ENCODE measurements around the gene SKIDA1. TPM values are rescaled to one million over a fixed set of nuclear protein-coding genes. Genes with fewer than 3 reads are reported as not detected.
"Not testable (repeated sequence)": the region's sequence is repeated elsewhere in the genome, so short reads cannot be mapped to it uniquely, and the experiment has no call there.

The SKIDA1 gene
- total RNA-seq, 1 experiment from 2014 or later = 0.34 TPM

DNA sequence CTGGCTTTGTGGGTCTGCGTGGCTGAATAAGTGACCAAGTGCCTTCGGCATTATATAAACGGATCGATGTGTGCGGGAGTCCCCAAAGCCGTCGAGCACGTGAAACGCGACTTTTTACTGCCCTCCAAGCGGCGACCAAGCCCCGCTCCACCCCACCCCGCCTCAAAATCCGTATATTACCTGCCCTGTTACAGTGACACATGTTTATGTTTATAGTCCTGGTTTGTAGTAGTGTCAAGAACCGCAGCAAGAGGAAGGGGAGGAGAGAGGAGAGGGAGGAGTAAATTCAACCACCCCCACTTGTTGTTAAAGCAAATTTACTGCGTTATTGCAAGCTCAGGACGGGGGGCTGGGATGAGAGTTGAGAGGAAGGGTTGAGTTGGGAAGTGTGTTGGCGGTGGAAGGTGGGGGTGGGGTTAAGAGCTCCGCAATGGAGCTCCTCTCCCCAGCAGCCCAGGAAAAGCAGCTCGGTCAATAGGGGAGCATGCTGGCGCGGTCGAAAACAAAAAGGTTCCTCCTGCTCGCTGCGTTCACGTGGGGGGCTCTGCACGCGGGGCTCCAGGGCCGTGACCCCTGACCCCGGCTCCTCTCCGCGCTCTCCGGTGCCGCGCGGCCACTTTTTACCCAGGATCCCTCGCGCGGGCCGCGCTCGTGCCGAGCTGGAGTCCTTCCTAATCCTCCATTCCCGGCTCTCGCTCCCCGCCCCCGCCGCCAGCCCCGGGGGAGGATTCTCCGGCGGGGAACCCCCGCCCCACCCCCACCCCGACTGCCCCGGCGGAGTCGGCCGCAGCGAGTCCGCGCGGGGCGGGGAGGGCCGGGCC, at the start of gene SKIDA1 (continued):
- TF ChIP-seq REST (IDR thresholded peaks at IDR 0.05; ENCODE audit: low read depth) = no peak
- TF ChIP-seq ZFX (IDR thresholded peaks at IDR 0.05) = no peak
- no peak for TF ChIP-seq POLR2A (IDR thresholded peaks at IDR 0.05; ENCODE audit: borderline replicate concordance, extremely low read depth, insufficient read depth, insufficient read length)
- no peak for TF ChIP-seq SRF (IDR thresholded peaks at IDR 0.05; ENCODE audit: low read depth)

DNA sequence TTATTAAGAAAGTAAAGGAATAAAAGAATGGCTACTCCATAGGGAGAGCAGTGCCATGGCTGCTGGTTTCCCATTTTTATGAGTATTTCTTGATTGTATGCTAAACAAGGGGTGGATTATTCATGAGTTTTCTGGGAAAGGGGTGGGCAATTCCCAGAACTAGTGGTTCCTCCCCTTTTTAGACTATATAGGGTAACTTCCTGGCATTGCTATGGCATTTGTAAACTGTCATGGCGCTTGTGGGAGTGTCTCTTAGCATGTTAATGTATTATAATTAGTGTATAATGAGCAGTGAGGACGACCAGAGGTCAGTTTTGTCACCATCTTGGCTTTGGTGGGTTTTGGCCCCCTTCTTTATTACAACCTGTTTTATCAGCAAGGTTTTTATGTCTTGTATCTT, 49.0 kb upstream of the SKIDA1 start:
- peaks cover 100% of the 10 kb centered on the region for H3K79me2 ChIP-seq (ENCODE audit: insufficient read depth, low read length)
- ATAC-seq; POLR2A ChIA-PET; H3K9me2 ChIP-seq (ENCODE audit: insufficient read depth); H3K27ac ChIP-seq (ENCODE audit: low read depth, low read length); H3K9ac ChIP-seq (ENCODE audit: low read length); intact Hi-C loops (cut with micrococcal nuclease); H3K36me3 ChIP-seq (ENCODE audit: control insufficient read depth in 1 of 2, insufficient read depth in 2 of 2, low read length in 2 of 2); H3K4me1 ChIP-seq (ENCODE audit: control insufficient read depth in 1 of 2, insufficient read depth in 2 of 2, low read length in 2 of 2); DNase-seq (ENCODE audit: low read depth, low spot score); RAD21 ChIA-PET (ENCODE audit: low non-redundant PET in 1 of 2, low total read pairs in 2 of 2, uncharacterized antibody in 2 of 2, unreplicated experiment in 2 of 2); H3K27me3 ChIP-seq (ENCODE audit: insufficient read depth, low read length); H3K9me3 ChIP-seq (ENCODE audit: control insufficient read depth in 1 of 2, insufficient read depth in 1 of 2, low read depth in 1 of 2, low read length in 2 of 2); BruUV-seq (replicated peaks); H2AFZ ChIP-seq (ENCODE audit: low read depth, low read length, poor library complexity, severe bottlenecking); H3K4me2 ChIP-seq (ENCODE audit: low read length); CTCF ChIA-PET; H3K4me3 ChIP-seq (replicated peaks in 1 of 2; ENCODE audit: low read depth in 1 of 2, low read length in 2 of 2); H4K20me1 ChIP-seq (ENCODE audit: insufficient read depth): not testable (repeated sequence)
